Spleen (tissue), 11 donors: ENCODE data around the gene SARS2. TPM values are rescaled to one million over a fixed set of nuclear protein-coding genes. Genes with fewer than 3 reads are reported as not detected.
A peak's percentile ranks its signal among the peaks of the same experiment; 100 is the strongest.

ENCODE experiments used
- DNase-seq: peaks from one replicate; pipeline ENCODE4 v3.0.0-alpha.2; 2020
- H3K27ac ChIP-seq, 8 donors: fragments of 200-600 bp; sonication (generic) in 7 of 8; 1 replicate in 4 of 8; 2 replicates in 4 of 8; pipeline versions ENCODE4 v1.5.0 to v1.8.0; 2016 to 2021; ENCODE audit warnings: inconsistent platforms in 4 of 8, mild to moderate bottlenecking in 4 of 8, moderate library complexity in 1 of 8
- H3K27me3 ChIP-seq, 7 donors: fragments of 200-600 bp; sonication (generic) in 6 of 7; replicated peaks in 1 of 7; 1 replicate in 4 of 7; 2 replicates in 3 of 7; pipeline versions ENCODE4 v1.5.0 to v1.8.0; 2016 to 2021; ENCODE audit warnings: inconsistent platforms in 3 of 7, mild to moderate bottlenecking in 1 of 7
- H3K36me3 ChIP-seq, 6 donors: fragments of 200-600 bp; sonication (generic) in 5 of 6; 1 replicate in 4 of 6; 2 replicates in 2 of 6; pipeline versions ENCODE4 v1.5.0 to v1.8.0; 2016 to 2021; ENCODE audit warnings: inconsistent platforms in 2 of 6
- H3K4me1 ChIP-seq, 6 donors: fragments of 200-600 bp; sonication (generic) in 5 of 6; 1 replicate in 3 of 6; 2 replicates in 3 of 6; pipeline versions ENCODE4 v1.5.0 to v1.8.0; 2016 to 2021; ENCODE audit warnings: inconsistent platforms in 3 of 6
- H3K4me3 ChIP-seq, 8 donors: fragments of 200-600 bp; sonication (generic) in 7 of 8; 1 replicate in 4 of 8; 2 replicates in 4 of 8; pipeline versions ENCODE4 v1.5.0 to v1.8.0; 2016 to 2021; ENCODE audit warnings: inconsistent platforms in 4 of 8, mild to moderate bottlenecking in 4 of 8, moderate library complexity in 2 of 8
- H3K9me3 ChIP-seq, 8 donors: fragments of 200-600 bp; sonication (generic) in 7 of 8; 1 replicate in 4 of 8; 2 replicates in 4 of 8; pipeline versions ENCODE4 v1.5.0 to v1.8.0; 2016 to 2021; ENCODE audit warnings: inconsistent platforms in 4 of 8
- POLR2A ChIP-seq, 3 donors: fragments of 450-650 bp; IDR thresholded peaks; one replicate each; pipeline ENCODE4 v1.5.1; 2017; ENCODE audit warnings: antibody characterized with exemption in 3 of 3, mild to moderate bottlenecking in 1 of 3
- POLR2AphosphoS5 ChIP-seq, 3 donors: sonication (generic); formaldehyde crosslinking; IDR thresholded peaks; one replicate each; pipeline ENCODE4 v1.5.1; 2017; ENCODE audit warnings: antibody characterized with exemption in 3 of 3
- WGBS, 5 donors: extraction: QIAGEN DNeasy Blood & Tissue Kit in 3 of 5; methylation state at CpG; one replicate each; pipeline versions ENCODE4 v1.1.5 to v1.1.7; 2013 to 2018; 5-methylcytosine and 5-hydroxymethylcytosine counted together
- intact Hi-C: fragments of 100-400 bp; cut with DNase I; formaldehyde crosslinking; loops from one replicate; pipeline ENCODE4 v1.15.0; 2023; ENCODE audit warnings: low total_unique reads
- polyA plus RNA-seq, 3 donors: library from polyadenylated mRNA; stranded (reverse); fragments of 200-250 nt; gene quantifications; one replicate each; pipeline ENCODE4 v1.2.1, GENCODE V29; 2013
- total RNA-seq, 7 donors: library from RNA; depleted of rRNA in 3 of 7; stranded (reverse); fragments of >200 nt in 3 of 7; fragmentation: NEBNext Ultra II Directional in 4 of 7; extraction: Animal tissue kit (Norgen Biotek cat#: 25700) in 4 of 7; gene quantifications; one replicate each; pipeline versions ENCODE4 v1.1.0 to v1.2.1, GENCODE V29; 2016 to 2021
- TF ChIP-seq, protein P1 (sequence below), 11 experiments: fragments of 200-600 bp in 7 of 11; fragments of 450-650 bp in 4 of 11; sonication (generic) in 4 of 11; IDR thresholded peaks in 8 of 11; conservative IDR thresholded peaks in 3 of 11; 1 replicate in 7 of 11; 2 replicates in 4 of 11; pipeline versions ENCODE4 v1.4.0 to v1.8.0; 2016 to 2021; ENCODE audit warnings: antibody characterized with exemption in 11 of 11, inconsistent platforms in 4 of 11, mild to moderate bottlenecking in 1 of 11
- donor health status: healthy with polysubstance abuse.
- donor health status: DM: no; HTN: no; CAD: no; lungs with moderate emphysema.
- donor health status: DM: no; HTN: no; CAD: no.
- donor health status: Bipolar disorder and iron deficiency.
- donor health status: healthy.
- donor health status: DM: no; HTN: no; CAD: no.
- donor health status: DM: yes; HTN: yes; CAD: no.

The SARS2 gene
- total and polyA plus RNA-seq, 10 donors, result 12.5 to 70.3 (median 26.9) TPM

DNA sequence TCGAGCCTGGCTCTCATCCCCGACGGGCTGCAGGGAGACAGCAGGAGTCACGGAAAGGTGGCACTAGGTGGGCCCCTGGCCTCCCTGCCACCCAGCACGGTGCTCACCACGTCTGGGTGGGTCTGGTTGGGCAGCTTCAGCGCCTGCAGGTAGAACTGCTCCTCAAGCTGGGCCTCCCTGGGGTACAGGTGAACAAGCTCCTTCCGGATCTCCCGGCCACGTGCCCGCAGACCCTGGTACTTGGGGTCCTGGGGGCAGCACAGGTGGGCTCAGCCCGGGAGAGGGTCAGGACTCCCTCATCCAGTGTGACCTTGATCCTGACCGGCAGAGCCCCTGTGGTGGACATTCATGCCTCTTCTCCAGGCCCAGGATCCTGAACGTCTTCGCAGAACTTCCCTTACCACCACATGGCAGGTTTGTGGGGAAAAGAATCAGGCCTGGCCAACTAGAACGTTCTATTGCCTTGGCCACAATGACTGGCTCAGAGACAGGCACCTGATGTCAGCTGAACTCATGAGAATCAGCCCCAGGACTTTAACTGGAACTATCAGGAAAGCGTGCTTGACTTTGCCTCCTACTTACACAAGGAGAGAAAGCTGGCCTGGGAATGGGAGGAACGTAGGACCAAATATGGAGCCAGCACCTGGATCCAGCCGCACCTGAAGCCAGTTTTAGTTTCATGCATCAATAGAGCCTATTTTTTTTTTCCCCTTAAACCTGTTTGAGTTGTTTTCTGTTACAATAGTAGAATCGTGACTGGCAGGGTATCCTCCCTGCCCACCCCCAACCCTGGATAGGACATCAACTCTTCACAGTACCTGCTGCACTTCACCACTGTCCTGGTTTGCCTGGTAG is 8.9 kb downstream of the SARS2 start:
- TF ChIP-seq, protein P1, sequence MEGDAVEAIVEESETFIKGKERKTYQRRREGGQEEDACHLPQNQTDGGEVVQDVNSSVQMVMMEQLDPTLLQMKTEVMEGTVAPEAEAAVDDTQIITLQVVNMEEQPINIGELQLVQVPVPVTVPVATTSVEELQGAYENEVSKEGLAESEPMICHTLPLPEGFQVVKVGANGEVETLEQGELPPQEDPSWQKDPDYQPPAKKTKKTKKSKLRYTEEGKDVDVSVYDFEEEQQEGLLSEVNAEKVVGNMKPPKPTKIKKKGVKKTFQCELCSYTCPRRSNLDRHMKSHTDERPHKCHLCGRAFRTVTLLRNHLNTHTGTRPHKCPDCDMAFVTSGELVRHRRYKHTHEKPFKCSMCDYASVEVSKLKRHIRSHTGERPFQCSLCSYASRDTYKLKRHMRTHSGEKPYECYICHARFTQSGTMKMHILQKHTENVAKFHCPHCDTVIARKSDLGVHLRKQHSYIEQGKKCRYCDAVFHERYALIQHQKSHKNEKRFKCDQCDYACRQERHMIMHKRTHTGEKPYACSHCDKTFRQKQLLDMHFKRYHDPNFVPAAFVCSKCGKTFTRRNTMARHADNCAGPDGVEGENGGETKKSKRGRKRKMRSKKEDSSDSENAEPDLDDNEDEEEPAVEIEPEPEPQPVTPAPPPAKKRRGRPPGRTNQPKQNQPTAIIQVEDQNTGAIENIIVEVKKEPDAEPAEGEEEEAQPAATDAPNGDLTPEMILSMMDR (IDR thresholded peaks at IDR 0.05 in 8 of 11, conservative IDR thresholded peaks at IDR 0.05 in 3 of 11), result no peak
- TF ChIP-seq POLR2A (IDR thresholded peaks at IDR 0.05) (no peak), POLR2AphosphoS5 (IDR thresholded peaks at IDR 0.05) (no peak)

DNA sequence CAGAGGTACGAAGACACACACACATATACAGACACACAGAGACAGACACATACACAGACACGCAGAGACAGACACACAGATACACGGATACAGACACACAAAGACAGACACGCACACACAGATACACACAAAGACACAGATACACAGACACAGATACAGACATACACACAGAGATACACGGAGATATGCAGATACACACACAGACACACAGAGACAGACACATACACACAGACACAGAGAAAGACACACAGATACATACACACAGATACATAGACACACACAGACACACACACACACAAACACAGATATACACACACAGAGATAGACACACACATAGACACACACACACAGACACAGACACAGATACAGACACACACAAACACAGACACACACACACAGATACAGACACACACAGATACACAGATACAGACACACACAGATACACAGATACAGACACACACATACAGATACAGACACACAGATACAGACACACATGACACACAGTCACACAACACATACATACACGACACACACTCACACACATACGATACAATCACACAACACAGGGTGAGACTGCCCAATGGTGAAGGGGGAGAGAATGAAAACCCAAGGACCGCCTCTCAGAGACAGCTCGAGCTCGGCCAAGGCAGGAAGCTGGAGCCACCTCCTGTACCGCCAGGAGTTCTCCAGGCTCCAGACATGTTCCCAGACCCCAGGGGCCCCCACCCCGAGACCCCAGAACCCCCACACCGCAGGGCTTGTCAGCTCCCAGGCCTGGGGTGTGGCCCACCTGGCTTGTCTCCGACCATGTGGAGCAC is 9.8 kb downstream of the SARS2 start:
- Histone ChIP-seq H3K27ac (no peak overlapping the region), H3K27me3 (no peaks in the 10 kb centered on the region), H3K4me3 (no peak overlapping the region), H3K9me3 (no peaks in the 10 kb centered on the region), H3K4me1 (peaks cover 0 to 6% (median 0%) of the 10 kb centered on the region in 6 donors), H3K36me3 (peaks cover 0 to 55% (median 33%) of the 10 kb centered on the region in 6 donors)
- DNase-seq, result peak; percentile 70
- WGBS, 5 donors, result 77 to 86% (median 82%) methylated on average over 11 to 14 of the region's 14 CpGs
- TF ChIP-seq, protein P1 (IDR thresholded peaks at IDR 0.05 in 8 of 11, conservative IDR thresholded peaks at IDR 0.05 in 3 of 11), result no peak
- TF ChIP-seq POLR2AphosphoS5 (IDR thresholded peaks at IDR 0.05) (no peak), POLR2A (IDR thresholded peaks at IDR 0.05) (no peak)
- intact Hi-C loops, result no loop called here

More for the DNA sequence above, 8.9 kb downstream of the SARS2 start:
- peaks cover 0 to 9% (median 0%) of the 10 kb centered on the region in 6 donors for H3K4me1 ChIP-seq
- no peak overlapping the region for H3K4me3 ChIP-seq
- H3K9me3 ChIP-seq, result no peaks in the 10 kb centered on the region
- intact Hi-C loops, result no loop called here
- WGBS, 5 donors, result 82 to 95% (median 94%) methylated on average over 15 to 20 of the region's 20 CpGs
- peaks cover 0 to 56% (median 33%) of the 10 kb centered on the region in 6 donors for H3K36me3 ChIP-seq
- no peaks in the 10 kb centered on the region for H3K27me3 ChIP-seq
- peak; percentile 66 for DNase-seq
- no peak overlapping the region for H3K27ac ChIP-seq

DNA sequence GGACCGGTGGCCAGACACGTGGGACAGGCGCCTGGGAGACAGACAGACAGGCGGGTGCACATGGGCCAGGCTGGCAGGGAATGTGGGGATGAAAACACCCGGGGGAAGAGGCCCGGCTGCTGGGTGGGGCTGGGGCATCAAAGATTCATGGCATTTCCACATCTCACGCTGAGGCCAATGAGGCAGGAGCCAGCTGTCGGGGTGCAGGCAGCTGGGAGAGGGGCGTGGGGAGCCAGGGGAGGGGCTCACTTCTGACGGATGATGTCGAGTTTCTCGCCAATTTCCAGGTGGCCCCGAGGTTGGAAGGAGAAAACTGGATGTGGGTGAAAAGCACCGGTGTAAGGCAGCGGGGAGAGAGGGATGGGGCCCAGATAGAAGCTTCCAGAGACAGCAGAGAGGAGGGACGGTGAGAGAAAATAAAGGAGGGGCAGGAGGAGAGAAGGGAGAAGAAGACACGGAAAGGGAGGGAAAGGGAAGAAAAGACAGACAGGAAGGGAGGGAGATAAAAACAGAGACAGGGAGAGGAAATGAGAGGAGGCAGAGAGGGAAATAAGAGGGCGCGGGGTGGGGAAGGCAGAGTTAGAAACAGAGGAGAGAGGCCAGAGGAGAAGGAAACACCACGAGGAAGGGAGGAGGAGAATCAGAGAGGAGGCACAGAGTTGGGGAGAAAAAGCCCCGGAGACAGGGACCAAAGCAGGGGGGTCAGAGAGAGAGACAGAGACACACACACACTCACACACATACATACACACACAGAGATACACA is 10.5 kb downstream of the SARS2 start:
- 65 to 80% (median 75%) methylated on average over 21 of the region's 21 CpGs for WGBS, 5 donors
- peak; percentile 56 for DNase-seq
- intact Hi-C loops, result no loop called here

More for the DNA sequence above, 10.5 kb downstream of the SARS2 start:
- Histone ChIP-seq H3K9me3 (no peaks in the 10 kb centered on the region), H3K4me3 (no peak overlapping the region), H3K4me1 (peaks cover 0 to 5% (median 0%) of the 10 kb centered on the region in 6 donors), H3K27ac (no peak overlapping the region), H3K27me3 (no peaks in the 10 kb centered on the region), H3K36me3 (peaks cover 0 to 55% (median 28%) of the 10 kb centered on the region in 6 donors)
- TF ChIP-seq POLR2A (IDR thresholded peaks at IDR 0.05) (no peak), POLR2AphosphoS5 (IDR thresholded peaks at IDR 0.05) (no peak)
- TF ChIP-seq, protein P1 (IDR thresholded peaks at IDR 0.05 in 8 of 11, conservative IDR thresholded peaks at IDR 0.05 in 3 of 11), result no peak
